ENCODE measurements around the gene SH3GLB2. TPM values are rescaled to one million over a fixed set of nuclear protein-coding genes. Genes with fewer than 3 reads are reported as not detected.

The SH3GLB2 gene
- total and polyA plus RNA-seq, 12 donors = 25.2 to 51.3 (median 33.5) TPM

DNA sequence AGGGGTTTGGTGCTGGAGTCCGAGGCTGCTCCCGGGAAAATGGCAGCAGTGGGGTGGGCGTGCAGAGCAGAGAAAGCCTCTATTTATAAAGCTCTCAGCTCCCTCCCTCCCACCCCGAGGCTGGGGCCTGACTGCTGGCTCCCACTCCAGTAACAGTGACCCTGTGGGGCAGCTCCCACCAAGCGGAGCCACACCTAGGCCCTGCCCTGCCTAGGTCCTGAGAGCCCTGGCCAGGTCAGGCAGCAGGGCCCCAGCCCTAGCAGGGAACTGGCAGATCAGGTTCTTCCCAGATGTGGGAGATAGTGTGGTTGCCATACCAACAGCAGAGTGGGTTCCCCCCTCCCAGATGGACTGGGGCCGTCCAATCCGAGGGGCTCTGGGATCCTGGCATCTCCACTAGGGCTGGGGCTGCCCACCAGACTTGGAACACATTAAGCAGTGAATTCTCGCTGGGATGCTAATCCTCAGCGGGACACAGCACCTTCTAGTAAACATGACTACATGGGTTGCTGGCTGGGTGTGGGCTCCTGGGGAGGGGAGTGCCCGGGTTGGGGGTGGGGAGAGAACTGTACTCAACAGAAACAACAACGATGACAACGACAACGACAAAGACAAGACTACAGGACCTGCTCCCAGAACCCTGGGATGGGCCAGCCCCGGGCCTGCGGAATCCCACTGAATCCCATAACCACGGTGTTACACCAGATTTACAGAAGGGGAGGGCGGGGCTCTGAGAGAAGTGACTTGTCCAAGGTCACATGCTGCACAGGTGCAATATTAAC, 1.5 kb downstream of the SH3GLB2 start:
- ATAC-seq = peak in 1 of 8 donors; percentile 6
- H3K4me3 ChIP-seq = peak overlapping the region in 6 of 10 donors; percentile 70 to 98 (median 82)
- no peaks in the 10 kb centered on the region for H3K9me3 ChIP-seq
- DNase-seq = no peak
- no peaks in the 10 kb centered on the region for H3K36me3 ChIP-seq
- intact Hi-C loops (cut with DNase I) = no loop called here
- 56 to 58% methylated on average over 17 of the region's 17 CpGs for WGBS, 2 donors
- TF ChIP-seq, protein P1, sequence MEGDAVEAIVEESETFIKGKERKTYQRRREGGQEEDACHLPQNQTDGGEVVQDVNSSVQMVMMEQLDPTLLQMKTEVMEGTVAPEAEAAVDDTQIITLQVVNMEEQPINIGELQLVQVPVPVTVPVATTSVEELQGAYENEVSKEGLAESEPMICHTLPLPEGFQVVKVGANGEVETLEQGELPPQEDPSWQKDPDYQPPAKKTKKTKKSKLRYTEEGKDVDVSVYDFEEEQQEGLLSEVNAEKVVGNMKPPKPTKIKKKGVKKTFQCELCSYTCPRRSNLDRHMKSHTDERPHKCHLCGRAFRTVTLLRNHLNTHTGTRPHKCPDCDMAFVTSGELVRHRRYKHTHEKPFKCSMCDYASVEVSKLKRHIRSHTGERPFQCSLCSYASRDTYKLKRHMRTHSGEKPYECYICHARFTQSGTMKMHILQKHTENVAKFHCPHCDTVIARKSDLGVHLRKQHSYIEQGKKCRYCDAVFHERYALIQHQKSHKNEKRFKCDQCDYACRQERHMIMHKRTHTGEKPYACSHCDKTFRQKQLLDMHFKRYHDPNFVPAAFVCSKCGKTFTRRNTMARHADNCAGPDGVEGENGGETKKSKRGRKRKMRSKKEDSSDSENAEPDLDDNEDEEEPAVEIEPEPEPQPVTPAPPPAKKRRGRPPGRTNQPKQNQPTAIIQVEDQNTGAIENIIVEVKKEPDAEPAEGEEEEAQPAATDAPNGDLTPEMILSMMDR (IDR thresholded peaks at IDR 0.05) = no peak
- H3K4me1 ChIP-seq = peaks cover 0 to 42% (median 23%) of the 10 kb centered on the region in 9 donors
- peak overlapping the region in 3 of 10 donors; percentile 2 to 74 (median 73) for H3K27ac ChIP-seq
- no peaks in the 10 kb centered on the region for H3K27me3 ChIP-seq

DNA sequence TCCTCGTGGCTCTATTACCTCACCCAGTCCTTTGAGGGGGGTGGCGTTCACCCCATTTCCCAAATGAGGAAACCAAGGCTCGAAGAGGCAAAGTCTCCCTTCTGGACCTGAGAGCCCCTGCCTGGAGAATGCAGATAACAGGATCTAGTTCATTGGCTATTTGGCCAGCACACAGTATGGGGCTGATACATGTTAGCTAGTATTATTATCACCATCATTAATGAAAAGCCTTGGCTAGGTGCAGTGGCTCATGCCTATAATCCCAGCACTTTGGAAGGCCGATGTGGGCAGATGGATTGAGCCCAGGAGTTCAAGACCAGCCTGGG, 4.3 kb downstream of the SH3GLB2 start:
- H3K36me3 ChIP-seq = peaks cover 0 to 16% (median 0%) of the 10 kb centered on the region in 9 donors
- peaks cover 0 to 38% (median 23%) of the 10 kb centered on the region in 9 donors for H3K4me1 ChIP-seq
- no peak overlapping the region for H3K4me3 ChIP-seq
- H3K27me3 ChIP-seq = no peaks in the 10 kb centered on the region
- no peak for DNase-seq
- TF ChIP-seq, protein P1 (IDR thresholded peaks at IDR 0.05) = no peak
- 65 to 67% methylated on average over 4 of the region's 4 CpGs for WGBS, 2 donors
- ATAC-seq = no peak
- H3K27ac ChIP-seq = no peak overlapping the region
- intact Hi-C loops (cut with DNase I) = no loop called here
- H3K9me3 ChIP-seq = no peaks in the 10 kb centered on the region

DNA sequence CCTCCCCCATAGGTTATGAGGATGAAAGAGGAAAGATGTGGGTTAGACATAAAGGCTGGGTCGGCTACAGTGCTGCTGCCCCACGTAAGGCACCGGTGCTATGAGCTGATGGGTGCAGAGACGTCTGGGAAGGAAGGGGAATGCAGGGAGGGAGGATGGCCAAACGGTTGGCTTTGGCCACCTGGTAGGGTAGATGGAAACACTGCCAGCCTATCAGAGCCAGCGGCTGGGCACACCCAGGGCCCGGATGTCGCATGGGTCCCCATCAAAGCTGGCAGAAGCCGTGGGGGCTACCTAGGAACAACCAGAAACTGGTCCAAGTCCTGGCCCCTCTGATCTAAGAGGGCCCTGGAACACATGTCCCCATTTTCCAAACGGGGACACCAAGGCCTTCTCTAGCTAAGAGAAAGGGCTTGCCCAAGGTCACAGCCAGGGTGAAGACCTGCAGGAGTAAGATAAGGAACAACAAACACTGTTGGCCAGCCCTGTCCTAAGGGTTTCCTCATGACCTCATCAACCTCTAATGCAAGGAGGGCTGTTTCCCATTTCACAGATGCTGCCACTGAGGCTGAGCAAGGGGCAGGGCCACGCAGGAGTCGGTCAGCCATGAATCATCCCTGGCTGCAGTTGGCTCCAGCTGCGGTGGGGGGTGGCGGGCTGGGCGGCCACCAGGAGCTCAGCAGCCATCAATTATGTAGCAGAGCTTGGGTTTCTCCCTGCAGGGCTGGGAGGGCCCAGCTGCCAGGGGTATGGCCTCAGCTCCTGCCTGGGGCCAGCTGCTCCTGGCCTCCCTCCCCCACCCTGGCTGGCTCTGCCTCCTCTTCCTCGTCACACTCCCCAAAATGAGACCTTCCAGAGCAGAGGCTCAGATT, 4.9 kb downstream of the SH3GLB2 start:
- DNase-seq (peak in 1 of 2 donors; percentile 39), ATAC-seq (peak in 3 of 8 donors; percentile 2 to 22 (median 12))
- intact Hi-C loops (cut with DNase I) = no loop called here
- Histone ChIP-seq H3K4me1 (peaks cover 0 to 33% (median 21%) of the 10 kb centered on the region in 9 donors), H3K27me3 (no peaks in the 10 kb centered on the region), H3K36me3 (peaks cover 0 to 22% (median 0%) of the 10 kb centered on the region in 9 donors), H3K4me3 (no peak overlapping the region), H3K27ac (no peak overlapping the region), H3K9me3 (no peaks in the 10 kb centered on the region)
- TF ChIP-seq, protein P1 (IDR thresholded peaks at IDR 0.05) = no peak
- WGBS, 2 donors = 77 to 79% methylated on average over 16 of the region's 16 CpGs

DNA sequence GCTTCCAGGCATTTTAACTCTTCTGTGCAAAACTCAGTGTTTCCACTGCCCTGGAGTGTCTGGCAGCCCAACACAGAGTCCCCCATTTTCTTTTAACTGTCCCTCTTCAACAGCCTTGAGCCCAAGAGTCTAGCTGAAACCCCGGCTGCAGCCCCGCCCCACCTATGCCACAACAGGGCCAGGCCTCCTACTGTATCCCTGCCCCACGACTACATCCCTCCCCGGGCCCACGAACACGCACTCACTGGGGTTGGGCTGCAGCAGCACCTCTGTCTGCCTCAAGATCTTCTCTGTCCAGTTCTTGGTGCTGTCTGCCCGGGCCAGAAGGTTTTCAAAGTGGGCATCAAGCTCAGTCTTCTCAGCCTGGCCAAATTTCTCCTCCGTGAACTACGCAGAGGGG, 6.1 kb downstream of the SH3GLB2 start:
- DNase-seq = no peak
- TF ChIP-seq, protein P1 (IDR thresholded peaks at IDR 0.05) = no peak
- intact Hi-C loops (cut with DNase I) = no loop called here
- Histone ChIP-seq H3K4me3 (no peak overlapping the region), H3K27me3 (no peaks in the 10 kb centered on the region), H3K27ac (no peak overlapping the region), H3K9me3 (no peaks in the 10 kb centered on the region), H3K4me1 (peaks cover 0 to 25% (median 13%) of the 10 kb centered on the region in 9 donors), H3K36me3 (peaks cover 0 to 32% (median 0%) of the 10 kb centered on the region in 9 donors)
- ATAC-seq = no peak
- 92 to 94% methylated on average over 9 of the region's 9 CpGs for WGBS, 2 donors

Measured in heart right ventricle (tissue), 16 donors.